Vagina (tissue), 2 donors: ENCODE data around the gene DOP1A.

Experiments used
- CTCF ChIP-seq, 3 experiments: fragments of 450-650 bp in 2 of 3; fragments of 200-600 bp in 1 of 3; sonication (generic) in 1 of 3; IDR thresholded peaks; one replicate each; pipeline ENCODE4 v1.5.1; 2017 to 2019; ENCODE audit warnings: antibody characterized with exemption in 3 of 3, mild to moderate bottlenecking in 2 of 3, moderate library complexity in 2 of 3
- POLR2A ChIP-seq, 2 donors: fragments of 450-650 bp; IDR thresholded peaks; one replicate each; pipeline ENCODE4 v1.6.1; 2017; ENCODE audit warnings: antibody characterized with exemption in 2 of 2, mild to moderate bottlenecking in 2 of 2, moderate library complexity in 2 of 2
- POLR2AphosphoS5 ChIP-seq, 2 donors: sonication (generic); formaldehyde crosslinking; IDR thresholded peaks; one replicate each; pipeline ENCODE4 v1.9.0; 2017; ENCODE audit warnings: antibody characterized with exemption in 2 of 2, mild to moderate bottlenecking in 2 of 2, low read depth in 1 of 2; ENCODE audit not compliant: insufficient read depth in 1 of 2

GRCh38 chr6:83198486-83199172, 131.2 kb downstream of the DOP1A start:
- no peak for TF ChIP-seq CTCF (IDR thresholded peaks at IDR 0.05)
- no peak for TF ChIP-seq POLR2A (IDR thresholded peaks at IDR 0.05)
- TF ChIP-seq POLR2AphosphoS5 (IDR thresholded peaks at IDR 0.05; ENCODE audit: insufficient read depth in 1 of 2, low read depth in 1 of 2), result no peak
